ENCODE results near the gene PSMB11. TPM values are rescaled to one million over a fixed set of nuclear protein-coding genes. Genes with fewer than 3 reads are reported as not detected.

Gene PSMB11
- total RNA-seq, 1 donor from 2014 or later, result 0.09 TPM

DNA sequence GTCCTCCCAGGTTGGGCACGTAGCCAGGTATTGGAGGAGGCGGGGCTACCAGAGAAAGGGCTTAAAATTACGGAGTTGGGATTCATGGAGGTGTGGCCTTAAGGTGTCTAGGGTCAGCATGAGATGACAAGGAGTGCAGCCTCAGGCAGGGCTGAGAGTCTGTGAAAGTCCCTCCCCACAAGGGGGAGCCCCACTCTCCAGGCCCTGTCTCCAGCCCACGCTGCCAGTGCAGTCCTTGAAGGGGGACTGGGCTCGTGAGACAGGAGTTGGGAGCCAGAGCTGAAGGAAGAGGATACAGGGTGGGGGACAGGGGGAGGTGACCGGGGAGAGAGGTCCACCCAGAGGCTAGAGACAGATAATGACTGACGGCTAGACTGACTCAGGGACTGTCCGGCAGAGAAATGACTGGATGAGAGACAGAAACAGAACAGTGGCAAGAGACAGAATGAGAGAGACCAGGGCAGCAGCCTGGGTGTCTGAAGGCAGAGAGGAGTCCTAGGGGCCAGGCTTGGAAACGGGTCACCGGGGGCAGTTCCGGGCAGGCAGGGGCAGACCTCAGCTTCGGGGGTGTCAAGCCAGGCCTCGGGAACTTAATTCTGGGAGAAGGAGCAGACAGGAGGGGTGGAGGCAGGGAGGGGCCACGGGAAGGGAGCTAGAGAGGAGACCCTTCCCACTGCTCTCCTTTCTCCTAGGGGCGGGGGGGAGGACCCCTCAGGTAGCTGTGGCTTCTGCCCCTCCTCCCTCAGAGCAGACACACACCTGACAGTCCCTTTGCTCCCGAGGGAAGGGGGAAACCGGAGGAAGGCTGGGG, 14.3 kb downstream of the PSMB11 start:
- Mint-ChIP-seq H3K4me3 (peak overlapping the region; percentile 82), H3K27me3 (ENCODE audit: low read depth) (no peaks in the 10 kb centered on the region), H3K9me3 (no peaks in the 10 kb centered on the region), H3K4me1 (peaks cover 18% of the 10 kb centered on the region), H3K36me3 (peaks cover 5% of the 10 kb centered on the region), H3K27ac (peak overlapping the region; percentile 80)
- DNase-seq (ENCODE audit: low spot score in 2 of 2, unreplicated experiment in 2 of 2), result peak in 1 of 2 experiments; percentile 71
- TF ChIP-seq, protein P1, sequence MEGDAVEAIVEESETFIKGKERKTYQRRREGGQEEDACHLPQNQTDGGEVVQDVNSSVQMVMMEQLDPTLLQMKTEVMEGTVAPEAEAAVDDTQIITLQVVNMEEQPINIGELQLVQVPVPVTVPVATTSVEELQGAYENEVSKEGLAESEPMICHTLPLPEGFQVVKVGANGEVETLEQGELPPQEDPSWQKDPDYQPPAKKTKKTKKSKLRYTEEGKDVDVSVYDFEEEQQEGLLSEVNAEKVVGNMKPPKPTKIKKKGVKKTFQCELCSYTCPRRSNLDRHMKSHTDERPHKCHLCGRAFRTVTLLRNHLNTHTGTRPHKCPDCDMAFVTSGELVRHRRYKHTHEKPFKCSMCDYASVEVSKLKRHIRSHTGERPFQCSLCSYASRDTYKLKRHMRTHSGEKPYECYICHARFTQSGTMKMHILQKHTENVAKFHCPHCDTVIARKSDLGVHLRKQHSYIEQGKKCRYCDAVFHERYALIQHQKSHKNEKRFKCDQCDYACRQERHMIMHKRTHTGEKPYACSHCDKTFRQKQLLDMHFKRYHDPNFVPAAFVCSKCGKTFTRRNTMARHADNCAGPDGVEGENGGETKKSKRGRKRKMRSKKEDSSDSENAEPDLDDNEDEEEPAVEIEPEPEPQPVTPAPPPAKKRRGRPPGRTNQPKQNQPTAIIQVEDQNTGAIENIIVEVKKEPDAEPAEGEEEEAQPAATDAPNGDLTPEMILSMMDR (IDR thresholded peaks at IDR 0.05; ENCODE audit: unreplicated experiment), result peak; percentile 56

DNA sequence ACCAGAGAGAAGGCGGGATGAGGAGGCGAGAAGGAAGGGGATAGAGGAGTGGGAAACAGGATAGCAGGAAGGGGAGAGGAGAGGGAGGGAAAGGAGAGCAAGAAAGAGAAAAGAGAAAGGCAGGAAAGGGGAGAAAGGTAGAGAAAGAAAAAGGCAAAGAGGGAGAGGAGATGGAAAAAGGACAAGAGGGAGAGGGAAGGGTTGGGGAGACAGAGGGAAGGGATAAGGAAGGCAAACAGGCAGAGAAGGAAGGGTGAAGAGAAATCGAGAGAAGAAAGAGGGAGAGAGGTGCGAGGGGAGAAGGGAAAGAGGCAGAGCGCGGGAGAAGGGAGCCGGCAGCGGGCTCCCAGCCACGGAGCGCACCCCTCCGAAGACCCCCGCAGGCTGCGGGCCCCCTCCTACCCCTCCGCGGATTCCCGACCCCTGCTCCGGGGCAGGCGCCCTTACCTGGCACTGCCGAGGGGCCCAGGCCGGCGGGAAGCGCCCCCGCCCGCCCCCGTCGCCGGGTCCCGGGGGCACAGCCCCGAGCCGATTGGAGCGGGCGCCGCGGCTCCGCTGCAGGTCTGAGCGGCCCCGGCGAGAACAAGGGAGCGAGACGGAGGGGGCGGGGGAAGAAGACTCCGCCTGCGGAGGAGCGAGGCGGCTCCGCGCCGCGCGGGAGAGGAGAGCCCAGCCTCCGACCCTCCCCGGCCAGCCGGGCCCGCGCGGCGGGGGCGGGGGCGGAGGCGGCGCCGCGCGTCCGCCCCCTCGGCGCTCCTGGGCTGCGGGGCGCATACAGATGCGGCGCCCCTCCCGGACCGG, 15.1 kb downstream of the PSMB11 start, which contains the start of gene CDH24:
Gene CDH24 (minus strand): TSS at position 565 of the 801 bp plus-strand sequence. CDS start 1,787 bp downstream, outside the sequence.
- peaks cover 21% of the 10 kb centered on the region for H3K4me1 Mint-ChIP-seq
- DNase-seq (ENCODE audit: low spot score in 2 of 2, unreplicated experiment in 2 of 2), result peak; percentile 72 to 82

DNA sequence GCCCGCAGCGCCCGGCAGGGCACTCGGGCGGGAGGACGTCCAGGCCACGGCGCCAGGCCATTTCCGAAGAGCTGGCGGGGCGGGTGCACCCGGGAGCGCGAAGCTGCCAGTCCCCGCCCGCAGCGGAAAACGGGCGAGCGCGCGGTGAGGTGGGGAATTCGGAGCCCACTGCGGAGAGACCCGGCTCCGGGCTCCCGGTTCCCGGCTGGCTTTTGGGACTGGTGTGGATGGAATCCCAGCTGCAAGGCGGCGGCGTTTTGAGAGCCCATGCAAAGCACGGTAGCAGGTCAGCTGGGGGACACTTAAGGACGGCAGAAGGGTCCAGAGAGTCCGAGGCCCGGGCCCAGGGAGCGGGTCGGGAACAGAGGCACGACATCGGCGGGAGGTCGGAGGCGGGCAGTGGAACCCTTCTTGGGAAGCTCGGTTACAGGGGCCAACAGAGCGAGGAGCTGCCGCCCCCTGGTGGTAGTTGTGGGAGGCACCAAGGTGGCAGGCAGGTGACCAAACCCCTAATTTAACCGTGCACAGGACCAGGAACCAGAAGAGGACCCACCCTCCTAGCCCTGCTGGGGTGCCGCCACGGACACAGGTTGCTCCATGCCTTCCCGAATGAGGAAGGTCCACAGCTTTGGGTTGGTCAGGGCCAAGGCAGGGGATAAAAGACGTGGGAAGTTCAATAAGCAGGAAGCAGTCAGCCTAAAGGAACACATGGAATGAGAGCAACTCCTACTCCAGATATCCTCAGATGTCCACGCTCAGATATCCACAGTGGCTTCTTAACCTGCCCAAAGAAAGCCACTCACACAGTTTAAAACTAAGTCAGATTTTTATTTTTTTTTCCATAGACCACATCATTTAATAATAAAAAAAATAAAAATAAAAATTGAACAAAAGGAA, 16.0 kb downstream of the PSMB11 start:
- TF ChIP-seq, protein P1 (IDR thresholded peaks at IDR 0.05; ENCODE audit: unreplicated experiment), result peak; percentile 99
- Mint-ChIP-seq H3K27me3 (ENCODE audit: low read depth) (no peaks in the 10 kb centered on the region), H3K27ac (peak overlapping the region; percentile 95), H3K36me3 (peaks cover 13% of the 10 kb centered on the region), H3K4me3 (peak overlapping the region; percentile 84), H3K4me1 (peaks cover 30% of the 10 kb centered on the region), H3K9me3 (no peaks in the 10 kb centered on the region)
- peak; percentile 78 to 96 for DNase-seq (ENCODE audit: low spot score in 2 of 2, unreplicated experiment in 2 of 2)

More for the DNA sequence above, 15.1 kb downstream of the PSMB11 start, which contains the start of gene CDH24:
- Mint-ChIP-seq H3K9me3 (no peaks in the 10 kb centered on the region), H3K27me3 (ENCODE audit: low read depth) (no peaks in the 10 kb centered on the region), H3K4me3 (peak within 1 kb of the TSS; percentile 84), H3K27ac (peak within 1 kb of the TSS; percentile 95), H3K36me3 (peaks cover 8% of the 10 kb centered on the region)
- TF ChIP-seq, protein P1 (IDR thresholded peaks at IDR 0.05; ENCODE audit: unreplicated experiment), result no peak

DNA sequence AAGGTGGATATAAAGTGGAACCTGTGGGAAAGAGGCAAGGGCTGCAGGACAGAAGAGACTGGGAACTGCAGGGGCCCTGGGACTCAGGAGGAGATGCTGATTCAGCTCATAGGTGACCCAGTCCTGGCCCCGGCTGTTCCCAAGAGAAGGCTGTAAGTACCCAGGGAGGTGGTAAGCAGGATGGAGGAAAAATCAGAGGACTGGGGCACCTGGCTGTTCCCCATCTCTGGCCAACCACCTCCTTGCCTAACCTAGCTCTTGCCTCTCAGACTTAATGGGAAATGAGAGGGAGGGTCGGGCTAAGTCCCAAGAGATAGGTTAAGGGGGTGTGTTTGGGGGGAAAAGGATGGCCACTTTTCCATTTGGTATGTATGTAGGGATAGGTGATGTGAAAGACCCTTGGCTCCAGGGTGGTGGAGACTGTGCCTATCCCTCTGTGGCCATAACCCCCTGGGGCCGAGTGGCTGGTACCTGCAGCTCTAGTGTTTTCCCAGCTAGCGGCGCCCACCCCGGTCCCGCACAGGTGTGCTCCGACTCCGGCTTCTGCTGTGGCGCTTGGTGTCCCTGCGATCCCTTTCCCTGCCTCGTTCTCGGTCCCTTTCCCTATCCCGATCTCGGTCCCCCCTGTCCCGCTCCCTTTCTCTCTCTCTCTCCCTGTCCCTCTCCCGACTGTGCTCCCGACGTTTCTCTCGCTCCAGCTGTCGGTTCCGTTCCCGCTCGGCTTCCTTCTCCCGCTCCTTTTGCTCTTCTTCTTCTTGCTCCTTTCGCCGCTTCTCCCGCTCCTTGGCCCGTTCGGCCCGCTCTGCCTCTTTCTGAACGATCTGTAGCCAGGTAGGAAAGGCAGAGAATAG, 16.9 kb downstream of the PSMB11 start:
- Mint-ChIP-seq H3K4me1 (peaks cover 39% of the 10 kb centered on the region), H3K4me3 (no peak overlapping the region), H3K27me3 (ENCODE audit: low read depth) (no peaks in the 10 kb centered on the region), H3K9me3 (no peaks in the 10 kb centered on the region), H3K27ac (peak overlapping the region; percentile 58), H3K36me3 (peaks cover 20% of the 10 kb centered on the region)
- TF ChIP-seq, protein P1 (IDR thresholded peaks at IDR 0.05; ENCODE audit: unreplicated experiment), result no peak
- no peak for DNase-seq (ENCODE audit: low spot score in 2 of 2, unreplicated experiment in 2 of 2)

Measured in mesothelial cell of epicardium (in vitro differentiated cells).